ENCODE results near the gene MAG. TPM values are rescaled to one million over a fixed set of nuclear protein-coding genes. Genes with fewer than 3 reads are reported as not detected.

Gene MAG
- total RNA-seq, 1 donor from 2014 or later = not detected

DNA sequence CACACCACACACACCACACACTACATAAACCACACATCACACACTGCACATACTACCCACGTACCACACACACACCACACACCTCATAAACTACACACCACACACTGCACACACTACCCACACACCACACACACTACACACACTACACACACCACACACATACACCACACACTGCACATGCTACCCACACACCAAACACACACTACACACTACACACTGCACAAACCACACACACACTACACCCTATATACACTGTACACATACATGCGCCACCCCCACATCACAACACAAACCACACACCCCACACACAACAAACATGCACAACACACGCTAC, 5.5 kb downstream of the MAG start:
- DNase-seq = no peak
- H3K27me3 ChIP-seq (ENCODE audit: low read depth) = peaks cover 85% of the 10 kb centered on the region
- TF ChIP-seq, protein P1, sequence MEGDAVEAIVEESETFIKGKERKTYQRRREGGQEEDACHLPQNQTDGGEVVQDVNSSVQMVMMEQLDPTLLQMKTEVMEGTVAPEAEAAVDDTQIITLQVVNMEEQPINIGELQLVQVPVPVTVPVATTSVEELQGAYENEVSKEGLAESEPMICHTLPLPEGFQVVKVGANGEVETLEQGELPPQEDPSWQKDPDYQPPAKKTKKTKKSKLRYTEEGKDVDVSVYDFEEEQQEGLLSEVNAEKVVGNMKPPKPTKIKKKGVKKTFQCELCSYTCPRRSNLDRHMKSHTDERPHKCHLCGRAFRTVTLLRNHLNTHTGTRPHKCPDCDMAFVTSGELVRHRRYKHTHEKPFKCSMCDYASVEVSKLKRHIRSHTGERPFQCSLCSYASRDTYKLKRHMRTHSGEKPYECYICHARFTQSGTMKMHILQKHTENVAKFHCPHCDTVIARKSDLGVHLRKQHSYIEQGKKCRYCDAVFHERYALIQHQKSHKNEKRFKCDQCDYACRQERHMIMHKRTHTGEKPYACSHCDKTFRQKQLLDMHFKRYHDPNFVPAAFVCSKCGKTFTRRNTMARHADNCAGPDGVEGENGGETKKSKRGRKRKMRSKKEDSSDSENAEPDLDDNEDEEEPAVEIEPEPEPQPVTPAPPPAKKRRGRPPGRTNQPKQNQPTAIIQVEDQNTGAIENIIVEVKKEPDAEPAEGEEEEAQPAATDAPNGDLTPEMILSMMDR (IDR thresholded peaks at IDR 0.05; ENCODE audit: borderline replicate concordance) = no peak
- no peak overlapping the region for H3K27ac ChIP-seq (replicated peaks)
- no peak overlapping the region for H3K4me3 ChIP-seq
- no peaks in the 10 kb centered on the region for H3K4me1 ChIP-seq
- H3K9me3 ChIP-seq (replicated peaks) = no peaks in the 10 kb centered on the region
- no peaks in the 10 kb centered on the region for H3K36me3 ChIP-seq
- intact Hi-C loops (cut with micrococcal nuclease) = no loop called here

DNA sequence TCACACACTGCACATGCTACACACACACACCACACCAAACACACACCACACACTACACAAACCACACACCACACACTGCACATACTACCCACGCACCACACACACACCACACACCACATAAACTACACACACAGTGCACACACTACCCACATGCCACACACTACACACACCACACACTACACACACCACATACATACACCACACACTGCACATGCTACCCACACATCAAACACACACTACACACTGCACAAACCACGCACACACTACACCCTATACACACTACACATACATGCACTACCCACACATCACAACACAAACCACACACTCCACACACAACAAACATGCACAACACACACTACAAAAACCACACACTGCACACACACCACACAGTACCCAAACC, 6.0 kb downstream of the MAG start:
- DNase-seq = no peak

DNA sequence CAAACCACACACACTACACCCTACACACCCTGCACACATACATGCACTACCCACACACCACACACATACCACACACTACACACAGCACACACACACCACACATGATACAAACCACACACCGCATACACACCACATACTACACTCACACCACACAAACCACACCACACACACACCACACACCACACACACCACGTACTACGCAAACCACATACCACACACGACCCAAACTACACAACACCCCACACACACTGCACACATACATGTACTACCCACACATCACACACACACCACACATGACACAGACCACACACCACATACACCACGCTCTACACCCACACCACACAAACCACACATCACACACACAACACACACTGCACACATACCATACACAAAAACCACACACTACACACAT, 6.6 kb downstream of the MAG start:
- H3K27ac ChIP-seq (replicated peaks) = no peak overlapping the region
- no peaks in the 10 kb centered on the region for H3K36me3 ChIP-seq
- TF ChIP-seq, protein P1 (IDR thresholded peaks at IDR 0.05; ENCODE audit: borderline replicate concordance) = no peak
- H3K27me3 ChIP-seq (ENCODE audit: low read depth) = peaks cover 85% of the 10 kb centered on the region
- H3K4me1 ChIP-seq = no peaks in the 10 kb centered on the region
- no peak for DNase-seq
- H3K9me3 ChIP-seq (replicated peaks) = no peaks in the 10 kb centered on the region
- intact Hi-C loops (cut with micrococcal nuclease) = no loop called here
- H3K4me3 ChIP-seq = no peak overlapping the region

More for the DNA sequence above, 6.0 kb downstream of the MAG start:
- peaks cover 85% of the 10 kb centered on the region for H3K27me3 ChIP-seq (ENCODE audit: low read depth)
- H3K4me1 ChIP-seq = no peaks in the 10 kb centered on the region
- no peaks in the 10 kb centered on the region for H3K9me3 ChIP-seq (replicated peaks)
- no peak overlapping the region for H3K4me3 ChIP-seq
- TF ChIP-seq, protein P1 (IDR thresholded peaks at IDR 0.05; ENCODE audit: borderline replicate concordance) = no peak
- no peaks in the 10 kb centered on the region for H3K36me3 ChIP-seq
- intact Hi-C loops (cut with micrococcal nuclease) = no loop called here
- no peak overlapping the region for H3K27ac ChIP-seq (replicated peaks)

DNA sequence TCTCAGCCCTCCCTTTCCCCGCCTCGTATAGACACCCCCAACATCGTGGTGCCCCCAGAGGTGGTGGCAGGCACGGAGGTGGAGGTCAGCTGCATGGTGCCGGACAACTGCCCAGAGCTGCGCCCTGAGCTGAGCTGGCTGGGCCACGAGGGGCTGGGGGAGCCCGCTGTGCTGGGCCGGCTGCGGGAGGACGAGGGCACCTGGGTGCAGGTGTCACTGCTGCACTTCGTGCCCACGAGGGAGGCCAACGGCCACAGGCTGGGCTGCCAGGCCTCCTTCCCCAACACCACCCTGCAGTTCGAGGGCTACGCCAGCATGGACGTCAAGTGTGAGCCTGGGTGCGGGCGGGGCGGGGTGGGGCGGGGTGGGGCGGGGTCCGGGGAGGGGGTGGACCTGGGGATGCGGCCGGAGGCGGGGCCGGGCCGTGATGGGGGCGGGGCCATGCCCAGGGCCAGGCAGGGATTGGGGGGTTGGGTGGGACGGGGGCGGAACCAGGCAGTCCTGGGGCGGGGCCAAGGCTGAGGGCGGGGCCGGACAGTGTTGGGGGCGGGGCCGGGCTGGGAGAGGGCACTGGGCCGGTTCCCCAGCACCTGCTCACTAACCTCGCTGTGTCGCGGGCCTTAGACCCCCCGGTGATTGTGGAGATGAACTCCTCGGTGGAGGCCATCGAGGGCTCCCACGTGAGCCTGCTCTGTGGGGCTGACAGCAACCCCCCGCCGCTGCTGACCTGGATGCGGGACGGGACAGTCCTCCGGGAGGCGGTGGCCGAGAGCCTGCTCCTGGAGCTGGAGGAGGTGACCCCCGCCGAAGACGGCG, 7.8 kb downstream of the MAG start:
- Histone ChIP-seq H3K36me3 (no peaks in the 10 kb centered on the region), H3K4me3 (no peak overlapping the region), H3K27ac (replicated peaks) (no peak overlapping the region), H3K27me3 (ENCODE audit: low read depth) (peaks cover 84% of the 10 kb centered on the region), H3K4me1 (no peaks in the 10 kb centered on the region), H3K9me3 (replicated peaks) (no peaks in the 10 kb centered on the region)
- intact Hi-C loops (cut with micrococcal nuclease) = no loop called here
- TF ChIP-seq, protein P1 (IDR thresholded peaks at IDR 0.05; ENCODE audit: borderline replicate concordance) = no peak
- no peak for DNase-seq

DNA sequence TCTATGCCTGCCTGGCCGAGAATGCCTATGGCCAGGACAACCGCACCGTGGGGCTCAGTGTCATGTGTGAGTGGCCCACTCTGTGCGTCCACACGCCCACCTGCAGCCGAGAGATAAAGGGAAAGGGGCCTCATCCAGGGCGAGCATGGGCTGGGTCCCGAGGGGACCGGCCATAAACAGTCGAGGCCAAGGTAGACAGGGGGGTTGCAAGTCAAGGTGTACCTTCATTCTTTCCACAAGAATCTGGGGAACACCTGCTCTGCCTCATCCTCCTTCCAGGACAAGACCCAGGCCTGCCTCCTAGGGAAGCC, 8.3 kb downstream of the MAG start:
- no peaks in the 10 kb centered on the region for H3K36me3 ChIP-seq
- H3K27ac ChIP-seq (replicated peaks) = no peak overlapping the region
- no peak overlapping the region for H3K4me3 ChIP-seq
- intact Hi-C loops (cut with micrococcal nuclease) = no loop called here
- TF ChIP-seq, protein P1 (IDR thresholded peaks at IDR 0.05; ENCODE audit: borderline replicate concordance) = no peak
- no peaks in the 10 kb centered on the region for H3K4me1 ChIP-seq
- H3K27me3 ChIP-seq (ENCODE audit: low read depth) = peaks cover 84% of the 10 kb centered on the region
- no peak for DNase-seq
- H3K9me3 ChIP-seq (replicated peaks) = no peaks in the 10 kb centered on the region

Data from left ventricle myocardium inferior (tissue), 1 donor.